Measurements from ENCODE around the gene KLHL40. TPM values are rescaled to one million over a fixed set of nuclear protein-coding genes. Genes with fewer than 3 reads are reported as not detected.

Gene KLHL40
- total and polyA plus RNA-seq, 9 of the 15 experiments (the other 6 are each of a cell fraction or from before 2014, with no cell fraction given), result not detected

DNA sequence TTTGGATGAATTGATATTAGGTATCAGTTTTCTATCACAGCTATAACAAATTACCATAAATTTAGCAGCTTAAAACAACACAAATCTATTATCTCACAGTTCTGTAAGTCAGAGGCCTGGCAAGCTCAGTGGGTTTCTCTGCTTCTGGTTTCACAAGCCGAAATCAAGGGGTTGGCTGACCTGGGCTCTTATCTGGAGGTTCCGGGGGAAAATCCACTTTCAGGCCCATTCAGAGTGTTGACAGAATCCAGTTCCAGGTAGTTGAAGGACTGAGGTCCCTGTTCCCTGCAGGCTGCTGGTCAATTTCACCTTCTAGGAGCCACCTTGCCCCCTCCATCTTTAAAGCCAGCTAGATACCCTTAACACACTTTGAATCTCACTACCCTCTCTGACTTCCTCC, 28.4 kb downstream of the KLHL40 start:
- CTCF ChIA-PET (ENCODE audit: low intra/inter-chr PET ratio), result no interaction called here
- FAIRE-seq (no peak), DNase-seq (ENCODE audit: extremely low read depth in 1 of 4, low spot score in 3 of 4) (no peak), ATAC-seq (no peak)
- Histone ChIP-seq H3K9me3 (replicated peaks; ENCODE audit: control insufficient read depth, insufficient read depth, low read depth, low read length) (no peaks in the 10 kb centered on the region), H3K27me3 (ENCODE audit: control insufficient read depth in 2 of 2, insufficient read depth in 2 of 2, low read length in 2 of 2) (peaks cover 42 to 55% of the 10 kb centered on the region in 2 experiments), H3K4me3 (no peak overlapping the region), H3K79me2 (ENCODE audit: control insufficient read depth, insufficient read depth, low read length) (no peaks in the 10 kb centered on the region), H3K9me1 (ENCODE audit: control insufficient read depth, insufficient read depth, low read length) (no peaks in the 10 kb centered on the region), H4K20me1 (replicated peaks; ENCODE audit: control insufficient read depth, insufficient read depth, low read length) (no peaks in the 10 kb centered on the region; the same call in 1 of the 2 replicates), H3K9ac (ENCODE audit: insufficient read depth in 1 of 2, low read depth in 2 of 2, low read length in 2 of 2) (no peak overlapping the region), H3K27ac (ENCODE audit: extremely low read depth, low read depth, low read length) (no peak overlapping the region), H3K4me1 (replicated peaks in 1 of 2; ENCODE audit: control insufficient read depth in 2 of 2, insufficient read depth in 2 of 2, low read length in 2 of 2) (no peaks in the 10 kb centered on the region), H2AFZ (ENCODE audit: low read depth, low read length) (no peak overlapping the region), H3K36me3 (ENCODE audit: control insufficient read depth, insufficient read depth, low read length) (no peaks in the 10 kb centered on the region), H3K4me2 (ENCODE audit: insufficient read depth, low read length) (no peak overlapping the region)
- in situ Hi-C loops (cut with MboI) (no loop called here), intact Hi-C loops (cut with micrococcal nuclease) (no loop called here)
- TF ChIP-seq PPARD (CRISPR knock-in tag; IDR thresholded peaks at IDR 0.05) (no peak), SNIP1 (IDR thresholded peaks at IDR 0.05; ENCODE audit: low read depth) (no peak), RFX1 (IDR thresholded peaks at IDR 0.05) (no peak), RBFOX2 (IDR thresholded peaks at IDR 0.05; ENCODE audit: low read depth, low read length) (no peak), SMAD4 (CRISPR knock-in tag; conservative IDR thresholded peaks at IDR 0.05) (no peak), BRD9 (IDR thresholded peaks at IDR 0.05; ENCODE audit: low read depth, partially characterized antibody) (no peak), NEUROD1 (IDR thresholded peaks at IDR 0.05; ENCODE audit: borderline replicate concordance, low read depth, low read length, partially characterized antibody) (no peak), RBBP5 (IDR thresholded peaks at IDR 0.05; ENCODE audit: borderline replicate concordance, insufficient read depth, low read length, poor library complexity, severe bottlenecking) (no peak), BACH1 (tag; IDR thresholded peaks at IDR 0.05) (no peak), ZNF347 (CRISPR knock-in tag; IDR thresholded peaks at IDR 0.05; ENCODE audit: low read depth) (no peak), ASH1L (IDR thresholded peaks at IDR 0.05; ENCODE audit: borderline replicate concordance, low read depth, partially characterized antibody) (no peak), ZNF586 (CRISPR knock-in tag; conservative IDR thresholded peaks at IDR 0.05) (no peak)
- TF ChIP-seq, protein P1, sequence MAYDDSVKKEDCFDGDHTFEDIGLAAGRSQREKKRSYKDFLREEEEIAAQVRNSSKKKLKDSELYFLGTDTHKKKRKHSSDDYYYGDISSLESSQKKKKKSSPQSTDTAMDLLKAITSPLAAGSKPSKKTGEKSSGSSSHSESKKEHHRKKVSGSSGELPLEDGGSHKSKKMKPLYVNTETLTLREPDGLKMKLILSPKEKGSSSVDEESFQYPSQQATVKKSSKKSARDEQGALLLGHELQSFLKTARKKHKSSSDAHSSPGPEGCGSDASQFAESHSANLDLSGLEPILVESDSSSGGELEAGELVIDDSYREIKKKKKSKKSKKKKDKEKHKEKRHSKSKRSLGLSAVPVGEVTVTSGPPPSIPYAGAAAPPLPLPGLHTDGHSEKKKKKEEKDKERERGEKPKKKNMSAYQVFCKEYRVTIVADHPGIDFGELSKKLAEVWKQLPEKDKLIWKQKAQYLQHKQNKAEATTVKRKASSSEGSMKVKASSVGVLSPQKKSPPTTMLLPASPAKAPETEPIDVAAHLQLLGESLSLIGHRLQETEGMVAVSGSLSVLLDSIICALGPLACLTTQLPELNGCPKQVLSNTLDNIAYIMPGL (CRISPR knock-in tag; IDR thresholded peaks at IDR 0.05), result no peak
- TF ChIP-seq, protein P2, sequence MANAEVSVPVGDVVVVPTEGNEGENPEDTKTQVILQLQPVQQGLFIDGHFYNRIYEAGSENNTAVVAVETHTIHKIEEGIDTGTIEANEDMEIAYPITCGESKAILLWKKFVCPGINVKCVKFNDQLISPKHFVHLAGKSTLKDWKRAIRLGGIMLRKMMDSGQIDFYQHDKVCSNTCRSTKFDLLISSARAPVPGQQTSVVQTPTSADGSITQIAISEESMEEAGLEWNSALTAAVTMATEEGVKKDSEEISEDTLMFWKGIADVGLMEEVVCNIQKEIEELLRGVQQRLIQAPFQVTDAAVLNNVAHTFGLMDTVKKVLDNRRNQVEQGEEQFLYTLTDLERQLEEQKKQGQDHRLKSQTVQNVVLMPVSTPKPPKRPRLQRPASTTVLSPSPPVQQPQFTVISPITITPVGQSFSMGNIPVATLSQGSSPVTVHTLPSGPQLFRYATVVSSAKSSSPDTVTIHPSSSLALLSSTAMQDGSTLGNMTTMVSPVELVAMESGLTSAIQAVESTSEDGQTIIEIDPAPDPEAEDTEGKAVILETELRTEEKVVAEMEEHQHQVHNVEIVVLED (CRISPR knock-in tag; IDR thresholded peaks at IDR 0.05), result no peak
- BruUV-seq (replicated peaks), result no TSS peak
- POLR2A ChIA-PET, result interaction anchor here (0.5 to 0.7 kb wide), 2 partner anchors 44 to 434 kb away, joined by 3 to 4 read pairs; no protein-coding TSS in a partner anchor
- 5% methylated on average over 2 of the region's 2 CpGs for WGBS (ENCODE audit: insufficient coverage, low coverage, missing lambda C conversion rate)
